Measurements from ENCODE around the gene ENPP6.
"Not testable (repeated sequence)": the region's sequence is repeated elsewhere in the genome, so short reads cannot be mapped to it uniquely, and the experiment has no call there.

The ENPP6 gene

DNA sequence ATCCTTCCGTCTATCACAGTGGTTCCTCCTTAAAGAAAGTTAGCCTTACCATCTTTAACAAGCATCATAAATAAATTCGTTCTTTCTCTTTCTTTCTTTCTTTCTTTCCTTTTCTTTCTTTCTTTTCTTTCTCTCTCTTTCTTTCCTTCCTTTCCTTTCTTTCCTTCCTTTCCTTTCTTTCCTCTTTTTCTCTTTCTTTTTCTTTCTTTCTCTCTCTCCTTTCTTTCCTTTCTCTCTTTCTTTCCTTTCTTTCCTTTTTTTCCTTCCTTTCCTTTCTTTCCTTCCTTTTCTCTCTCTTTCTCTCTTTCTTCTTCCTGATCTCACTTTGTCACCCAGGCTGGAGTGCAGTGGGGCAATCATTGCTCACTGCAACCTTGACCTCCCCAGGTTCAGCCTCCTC lies 60.4 kb downstream of the ENPP6 start:
- H3K4me3 ChIP-seq (ENCODE audit: low read length) = no peak overlapping the region
- no peak for DNase-seq (ENCODE audit: low read depth, low spot score)

DNA sequence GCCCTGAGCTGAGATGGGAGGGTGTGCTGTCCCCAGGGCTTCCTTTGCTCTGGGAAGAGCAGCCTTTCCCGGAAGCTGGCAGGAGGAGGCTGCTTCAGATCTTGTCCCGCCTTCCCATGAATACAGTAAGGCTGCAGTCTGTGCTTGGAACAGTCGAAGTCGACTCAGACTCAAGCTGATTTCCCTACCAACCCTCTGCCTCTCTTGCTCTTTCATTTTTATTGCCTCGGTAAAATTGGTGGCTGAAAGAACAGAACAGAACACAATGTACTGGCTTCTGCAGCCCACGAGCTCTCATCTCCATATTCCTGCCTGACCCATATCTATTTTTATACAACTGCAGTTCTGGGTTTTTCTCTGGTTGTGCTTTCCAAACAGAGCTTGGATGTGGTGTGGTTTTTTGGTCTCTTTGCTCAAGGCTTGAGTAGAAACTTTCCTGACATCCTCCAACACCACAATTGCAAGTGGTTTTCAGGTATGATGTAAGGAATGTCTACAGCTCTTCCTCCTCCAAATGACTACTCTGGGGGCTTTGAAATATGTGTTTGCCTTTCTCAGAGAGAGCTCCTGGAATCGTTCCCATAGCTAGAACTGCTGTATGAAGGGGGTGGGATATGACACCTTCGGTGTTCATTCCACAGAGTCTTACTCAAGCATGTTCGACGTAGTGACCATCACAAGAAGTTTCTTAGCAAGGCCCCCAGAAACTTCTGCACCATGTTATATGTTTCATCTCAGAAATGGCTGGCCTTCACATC lies 61.3 kb downstream of the ENPP6 start:
- no peak overlapping the region for H3K4me3 ChIP-seq (ENCODE audit: low read length)
- no peak for DNase-seq (ENCODE audit: low read depth, low spot score)

DNA sequence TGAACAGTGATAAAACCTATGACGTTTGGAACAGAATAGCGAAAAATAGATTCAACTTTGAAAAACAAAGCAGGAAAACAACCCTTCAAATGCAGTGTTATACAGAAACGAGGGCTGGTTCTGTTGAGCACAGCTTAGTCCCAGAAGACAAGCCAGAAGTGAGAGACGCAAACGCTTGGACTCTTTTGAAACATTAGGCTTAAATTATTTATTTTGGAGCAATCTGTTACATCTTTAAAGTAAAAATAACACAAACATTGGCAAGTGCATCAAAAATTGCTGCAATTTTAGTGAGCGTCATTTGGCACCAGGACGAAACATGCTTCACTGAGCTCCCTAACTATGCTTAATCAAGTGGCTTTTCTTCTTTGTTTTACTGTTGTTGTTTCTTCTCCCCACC lies 63.5 kb downstream of the ENPP6 start:
- H3K4me3 ChIP-seq (ENCODE audit: low read length) = no peak overlapping the region
- no peak for DNase-seq (ENCODE audit: low read depth, low spot score)

DNA sequence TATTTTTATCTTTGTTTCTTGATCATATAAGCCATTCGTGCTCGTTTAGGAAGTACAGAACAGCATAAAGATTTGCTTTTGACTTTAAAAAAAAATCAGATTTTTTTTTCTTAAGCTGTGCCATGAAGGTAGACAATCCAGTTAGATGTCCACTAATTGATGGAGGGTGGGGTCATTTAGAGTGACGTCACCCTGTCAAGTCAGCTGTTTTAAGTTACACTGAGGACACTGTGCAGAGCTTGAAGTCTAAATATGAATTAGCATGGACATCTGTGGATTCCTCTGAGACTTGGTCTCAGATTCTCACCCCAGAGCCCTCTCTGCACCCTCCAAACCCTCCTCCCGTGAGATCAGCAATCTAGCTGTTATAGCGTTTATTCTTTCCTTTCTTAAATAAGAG lies 63.9 kb downstream of the ENPP6 start:
- no peak for DNase-seq (ENCODE audit: low read depth, low spot score)
- H3K4me3 ChIP-seq (ENCODE audit: low read length) = no peak overlapping the region

DNA sequence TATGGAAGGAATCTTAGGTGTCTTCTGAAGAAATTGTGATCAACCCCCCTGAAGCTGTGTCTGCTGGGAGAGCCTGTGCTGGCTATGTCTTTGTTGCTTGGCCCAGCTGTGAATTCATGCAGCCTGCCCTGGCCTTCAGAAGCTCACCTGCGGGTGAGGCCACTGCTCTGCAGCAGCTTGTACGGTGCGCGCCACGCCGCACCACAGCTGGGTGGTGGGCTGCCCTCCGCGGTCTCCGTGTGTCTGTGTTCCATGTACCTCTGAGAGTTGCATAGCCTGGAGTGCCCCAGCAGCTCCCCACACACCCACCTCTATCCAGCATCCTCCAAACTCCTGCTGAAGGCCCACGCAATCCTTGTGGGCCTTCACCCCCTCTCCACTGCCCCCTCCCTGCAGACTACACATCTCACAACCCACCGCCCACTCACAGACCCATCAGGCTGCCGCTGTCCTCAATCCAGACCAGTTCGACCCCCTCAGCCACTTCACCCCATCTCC lies 65.6 kb downstream of the ENPP6 start:
- H3K4me3 ChIP-seq (ENCODE audit: low read length) = no peak overlapping the region
- no peak for DNase-seq (ENCODE audit: low read depth, low spot score)

DNA sequence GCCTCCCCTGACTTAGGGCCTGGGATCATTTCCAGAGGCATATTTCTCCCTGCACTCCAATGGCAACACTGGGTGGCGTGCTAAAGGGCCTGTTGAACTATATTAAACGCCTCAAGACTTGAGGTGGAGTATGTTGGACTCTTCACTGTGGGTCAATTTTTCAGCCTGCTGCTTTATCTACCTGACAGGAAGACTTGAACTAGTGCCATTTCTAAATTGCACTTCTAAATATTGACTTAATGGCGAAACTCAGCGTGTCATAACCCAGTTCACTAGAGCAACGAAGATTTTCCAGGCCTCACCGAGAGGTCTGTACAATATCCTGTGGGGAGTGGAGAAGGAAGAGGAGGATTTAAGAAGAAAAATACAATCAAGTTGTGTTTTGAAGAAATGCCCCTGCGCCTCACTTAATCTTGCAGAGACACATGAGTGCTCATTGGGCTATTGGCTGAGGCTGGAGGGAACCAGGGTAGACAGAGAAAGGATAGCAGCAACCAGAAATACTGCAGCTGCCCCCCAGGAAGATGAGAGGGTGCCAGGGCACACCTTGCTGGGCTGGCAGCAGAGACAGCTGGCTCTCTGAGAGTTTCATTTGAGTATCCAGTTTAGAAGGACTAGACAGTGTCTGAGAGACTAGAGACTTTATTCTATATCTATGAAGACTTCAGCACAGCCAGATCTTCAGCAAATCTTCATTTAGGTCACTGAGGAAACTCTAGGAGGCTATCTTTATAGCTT lies 67.4 kb downstream of the ENPP6 start:
- H3K4me3 ChIP-seq (ENCODE audit: low read length) = no peak overlapping the region
- DNase-seq (ENCODE audit: low read depth, low spot score) = no peak

DNA sequence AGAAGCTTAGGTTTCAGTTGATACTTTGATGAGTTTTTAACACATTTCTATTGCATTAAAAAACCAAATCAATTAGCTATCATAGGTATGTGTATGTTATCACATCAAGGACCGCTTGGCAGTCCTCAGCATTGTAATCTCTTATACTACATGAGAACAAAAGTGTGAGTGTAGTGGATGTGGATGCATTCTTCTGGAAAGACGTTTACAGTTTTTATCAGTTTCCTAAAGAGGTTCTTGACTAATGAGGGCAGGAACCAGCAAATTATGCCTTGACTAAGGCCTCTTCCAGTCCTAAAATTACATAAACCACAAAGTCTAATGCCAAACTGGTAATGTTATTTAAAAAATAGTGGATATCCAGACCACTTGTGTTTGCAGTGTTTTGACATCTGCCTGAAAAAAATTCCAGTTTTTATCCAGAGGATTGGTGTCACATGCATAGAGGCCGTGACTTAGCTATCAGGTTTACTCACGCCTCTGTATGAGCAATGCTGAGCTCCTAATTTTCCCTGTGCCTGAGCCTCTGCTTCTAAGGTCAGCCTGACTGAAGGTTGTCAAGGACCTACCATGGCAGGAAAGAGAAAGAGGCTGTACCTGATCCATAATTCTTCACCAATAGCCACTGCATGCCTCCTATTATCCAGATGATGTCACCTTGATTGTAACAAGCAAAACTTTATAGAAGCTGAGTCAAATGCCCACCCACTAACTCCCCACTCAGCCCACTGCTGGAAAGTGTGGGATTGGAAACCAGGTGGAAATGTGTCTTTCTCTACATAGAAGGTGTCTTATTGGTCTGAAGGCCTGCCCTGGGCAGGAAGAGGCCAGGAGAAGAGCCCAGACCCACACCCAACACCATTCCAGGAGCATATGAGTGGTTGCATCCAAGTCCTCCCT lies 68.7 kb downstream of the ENPP6 start:
- no peak overlapping the region for H3K4me3 ChIP-seq (ENCODE audit: low read length)
- DNase-seq (ENCODE audit: low read depth, low spot score) = no peak

DNA sequence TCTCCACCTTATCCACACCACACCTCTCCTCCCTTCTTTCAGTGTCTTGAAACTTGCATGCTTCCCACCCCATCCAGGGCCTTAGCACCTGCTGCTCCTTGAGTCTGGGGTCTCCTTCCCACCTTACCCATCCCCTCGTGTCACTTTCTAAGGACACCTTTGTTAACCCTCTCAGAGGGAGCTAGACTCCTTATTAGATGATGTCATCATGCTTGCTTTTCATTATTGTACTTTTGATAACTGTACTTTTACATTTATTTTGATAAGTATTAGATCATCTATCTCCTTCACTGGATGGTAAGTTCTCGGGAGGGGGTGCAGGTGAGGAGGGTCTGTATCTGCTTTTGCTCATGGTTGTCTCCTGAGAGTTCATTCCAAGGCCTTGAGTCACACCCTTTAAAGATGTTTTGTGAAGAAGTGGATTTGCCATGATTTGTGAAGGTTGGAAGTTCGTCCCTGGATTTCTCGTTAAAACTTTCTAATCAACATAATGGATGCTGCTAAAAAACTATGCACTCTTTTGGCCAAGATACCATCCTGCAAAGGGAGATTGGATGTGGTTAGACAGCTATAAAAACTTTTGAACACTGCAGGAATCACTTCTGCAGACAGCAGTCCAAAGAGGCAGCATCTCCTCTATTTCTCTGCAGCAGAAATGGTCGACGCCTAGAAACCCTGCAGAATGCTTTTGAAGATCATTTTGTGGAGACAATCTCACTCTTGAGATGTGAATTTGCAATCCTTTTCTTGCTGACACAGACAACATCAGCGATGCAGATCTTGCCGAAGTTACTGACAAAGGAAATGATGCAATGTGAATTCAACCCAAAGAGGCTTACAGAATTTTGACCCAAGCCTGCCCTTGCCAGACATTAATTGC lies 69.6 kb downstream of the ENPP6 start:
- DNase-seq (ENCODE audit: low read depth, low spot score) = no peak
- no peak overlapping the region for H3K4me3 ChIP-seq (ENCODE audit: low read length)

DNA sequence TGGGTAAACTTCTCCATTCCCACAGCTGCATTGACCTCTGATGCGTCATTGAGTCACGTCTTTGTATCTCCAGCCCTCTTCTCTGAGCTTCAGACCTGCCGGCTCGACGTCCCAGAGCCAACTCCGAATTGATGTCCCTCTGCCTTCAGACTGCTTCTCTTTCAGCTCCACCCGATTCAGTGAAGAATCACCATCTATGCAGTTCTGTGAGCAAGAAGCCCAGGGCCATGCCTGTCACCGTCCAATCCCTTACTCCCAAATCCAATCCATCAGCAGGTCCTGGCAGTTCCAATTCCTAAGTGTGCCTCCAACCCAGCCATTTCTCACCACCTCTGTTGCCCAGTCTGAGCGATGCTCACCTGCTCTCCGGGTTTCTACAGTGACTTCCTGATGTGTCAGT lies 70.7 kb downstream of the ENPP6 start:
- H3K4me3 ChIP-seq (ENCODE audit: low read length) = no peak overlapping the region
- no peak for DNase-seq (ENCODE audit: low read depth, low spot score)

DNA sequence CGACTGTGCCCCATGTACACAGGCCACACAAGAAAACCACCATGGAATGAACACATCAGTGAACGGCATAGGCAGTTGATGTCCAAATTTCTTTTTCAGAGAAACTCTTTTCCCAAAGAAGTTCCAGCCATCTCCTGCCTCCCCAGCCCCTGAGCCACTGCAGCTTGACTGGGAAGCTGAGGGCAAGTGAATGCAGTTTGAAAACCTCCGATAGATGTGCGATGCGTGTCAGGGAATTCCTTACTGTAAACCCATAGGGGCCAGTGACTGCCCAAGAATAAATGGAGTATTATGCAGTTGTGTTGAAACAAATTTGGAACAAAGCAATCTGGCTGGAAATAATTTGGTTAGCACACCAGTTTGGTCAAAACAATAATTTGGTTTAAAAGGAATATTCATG lies 72.1 kb downstream of the ENPP6 start:
- DNase-seq (ENCODE audit: low read depth, low spot score) = no peak
- no peak overlapping the region for H3K4me3 ChIP-seq (ENCODE audit: low read length)

DNA sequence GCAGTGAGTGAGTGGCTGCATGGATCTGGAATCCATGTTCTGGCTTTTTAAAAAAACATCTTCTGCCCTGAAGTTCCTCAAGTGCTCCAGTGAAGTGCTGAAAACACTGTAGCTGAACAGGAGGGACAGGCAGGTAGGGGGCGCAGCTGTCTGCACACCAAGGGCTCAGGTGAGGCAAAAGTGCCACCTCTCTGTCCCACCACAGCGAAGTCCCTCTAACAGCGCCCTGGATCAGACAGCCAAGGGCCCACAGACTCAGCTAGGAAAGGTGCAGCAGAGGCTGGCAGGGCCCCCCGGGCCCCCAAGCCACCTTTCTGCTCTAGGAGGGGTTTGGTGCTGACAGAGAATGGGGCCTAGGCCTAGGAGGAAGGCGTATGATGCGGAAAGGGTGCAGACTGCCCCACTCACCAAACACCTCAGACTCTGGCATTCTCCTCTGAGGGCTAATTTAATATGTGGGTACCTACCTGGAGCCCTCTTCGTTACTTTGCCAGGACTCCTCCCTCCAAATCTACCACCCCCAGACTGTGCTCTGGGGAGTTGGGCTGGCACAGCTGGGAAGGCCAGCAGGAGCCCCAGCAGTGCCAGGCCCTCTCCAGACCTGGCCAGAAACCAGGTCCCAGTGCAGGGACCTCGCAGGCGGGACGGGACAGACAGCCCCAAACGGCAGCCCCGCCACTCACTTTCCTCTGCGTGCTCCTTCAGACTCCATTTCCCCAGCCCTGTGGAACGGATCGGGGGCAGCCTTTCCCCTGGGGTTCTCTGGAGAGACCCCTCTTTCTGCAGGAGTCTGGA lies 73.7 kb downstream of the ENPP6 start:
- no peak for DNase-seq (ENCODE audit: low read depth, low spot score)

DNA sequence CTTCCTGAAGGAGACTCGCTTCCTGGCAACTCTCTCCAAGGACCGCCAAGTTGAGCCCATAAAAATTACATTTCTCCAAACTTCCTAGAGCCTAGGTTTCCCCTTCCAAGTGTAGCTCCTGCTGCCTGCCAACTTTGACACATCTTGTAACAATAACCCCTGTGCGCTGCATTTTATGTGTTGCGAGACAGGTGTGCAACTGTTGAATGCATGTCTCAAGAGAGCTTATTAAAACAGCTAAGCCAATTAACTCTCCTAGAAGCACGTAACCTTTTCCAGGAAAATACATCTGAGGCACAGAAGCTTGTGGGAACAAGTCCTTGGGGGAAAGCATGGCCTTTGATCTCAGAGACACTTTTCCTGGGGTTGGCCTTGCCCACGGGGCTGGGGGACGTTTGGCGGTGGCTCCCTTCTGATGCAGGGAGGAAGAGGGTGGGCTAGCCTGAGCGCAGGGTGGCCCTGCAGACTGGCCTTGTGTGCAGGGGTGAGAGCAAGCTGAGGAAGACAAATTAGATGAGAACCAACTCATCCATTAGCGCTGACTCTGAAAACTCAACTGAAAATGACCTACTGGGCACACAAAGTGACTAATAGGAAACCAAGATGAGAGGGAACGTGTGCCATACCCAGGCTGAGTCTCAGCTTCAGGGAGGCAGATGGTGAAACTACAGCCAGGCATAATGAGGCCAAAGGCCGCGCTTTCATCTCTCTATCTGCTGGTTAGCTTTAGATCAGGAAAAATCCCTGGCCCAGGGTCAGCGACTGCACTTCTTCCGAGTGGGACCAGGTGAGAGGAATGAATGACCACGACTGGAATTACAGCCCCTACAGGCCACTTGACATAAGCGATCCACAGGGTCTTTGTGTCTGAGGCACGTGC lies 75.3 kb downstream of the ENPP6 start:
- DNase-seq (ENCODE audit: low read depth, low spot score) = no peak
- H3K4me3 ChIP-seq (ENCODE audit: low read length) = no peak overlapping the region

More for the DNA sequence above, 73.7 kb downstream of the ENPP6 start:
- H3K4me3 ChIP-seq (ENCODE audit: low read length) = no peak overlapping the region

DNA sequence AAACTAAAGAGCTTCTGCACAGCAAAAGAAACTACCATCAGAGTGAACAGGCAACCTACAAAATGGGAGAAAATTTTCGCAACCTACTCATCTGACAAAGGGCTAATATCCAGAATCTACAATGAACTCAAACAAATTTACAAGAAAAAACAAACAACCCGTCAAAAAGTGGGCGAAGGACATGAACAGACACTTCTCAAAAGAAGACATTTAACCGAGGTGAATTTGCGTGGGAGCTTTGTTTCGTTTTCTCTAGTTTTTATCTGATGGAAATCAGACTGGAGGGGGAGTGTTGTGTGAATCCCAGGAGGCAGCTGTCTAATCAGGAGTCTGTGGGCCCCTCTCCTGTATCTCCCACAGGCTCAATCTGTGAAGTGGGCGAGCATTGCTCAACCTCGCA lies 76.8 kb downstream of the ENPP6 start:
- not testable (repeated sequence) for DNase-seq (ENCODE audit: low read depth, low spot score); H3K4me3 ChIP-seq (ENCODE audit: low read length)

DNA sequence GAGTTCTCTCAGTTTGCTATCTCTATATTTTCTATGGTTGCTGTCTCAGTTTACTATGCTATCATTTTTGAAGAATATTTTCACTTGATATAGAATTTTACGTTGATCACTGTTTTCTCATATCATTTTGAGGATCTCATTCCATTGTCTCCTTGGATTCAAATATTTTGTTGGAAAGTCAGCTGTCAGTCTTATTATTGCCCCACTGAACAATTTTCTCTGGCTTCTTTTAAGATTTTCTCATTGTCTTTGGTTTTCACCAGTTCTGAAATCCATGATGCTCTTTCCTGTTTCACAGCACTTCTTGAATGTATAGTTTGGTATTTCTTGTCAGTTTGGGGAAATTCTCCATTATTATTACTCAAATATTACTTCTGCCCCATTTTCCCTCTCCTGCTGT lies 81.1 kb downstream of the ENPP6 start:
- no peak overlapping the region for H3K4me3 ChIP-seq (ENCODE audit: low read length)
- DNase-seq (ENCODE audit: low read depth, low spot score) = no peak

DNA sequence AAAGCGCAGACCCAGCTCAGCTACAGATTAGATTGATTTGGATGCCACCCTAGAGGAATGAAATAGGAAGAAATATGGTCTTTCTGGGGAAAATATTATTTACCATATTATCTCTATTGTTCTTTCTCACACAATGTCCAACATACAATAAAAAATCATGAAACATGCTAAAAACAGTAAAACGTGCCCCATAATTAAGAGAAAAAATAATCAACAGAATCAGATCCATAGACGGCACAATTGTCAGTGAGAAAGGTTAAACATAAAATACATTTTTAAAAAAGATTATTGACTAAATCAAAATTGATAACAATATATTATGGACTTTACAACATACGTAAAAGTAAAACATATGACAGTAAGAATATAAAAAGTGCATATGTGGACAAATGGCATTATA lies 90.9 kb downstream of the ENPP6 start:
- DNase-seq (ENCODE audit: low read depth, low spot score) = no peak
- no peak overlapping the region for H3K4me3 ChIP-seq (ENCODE audit: low read length)

DNA sequence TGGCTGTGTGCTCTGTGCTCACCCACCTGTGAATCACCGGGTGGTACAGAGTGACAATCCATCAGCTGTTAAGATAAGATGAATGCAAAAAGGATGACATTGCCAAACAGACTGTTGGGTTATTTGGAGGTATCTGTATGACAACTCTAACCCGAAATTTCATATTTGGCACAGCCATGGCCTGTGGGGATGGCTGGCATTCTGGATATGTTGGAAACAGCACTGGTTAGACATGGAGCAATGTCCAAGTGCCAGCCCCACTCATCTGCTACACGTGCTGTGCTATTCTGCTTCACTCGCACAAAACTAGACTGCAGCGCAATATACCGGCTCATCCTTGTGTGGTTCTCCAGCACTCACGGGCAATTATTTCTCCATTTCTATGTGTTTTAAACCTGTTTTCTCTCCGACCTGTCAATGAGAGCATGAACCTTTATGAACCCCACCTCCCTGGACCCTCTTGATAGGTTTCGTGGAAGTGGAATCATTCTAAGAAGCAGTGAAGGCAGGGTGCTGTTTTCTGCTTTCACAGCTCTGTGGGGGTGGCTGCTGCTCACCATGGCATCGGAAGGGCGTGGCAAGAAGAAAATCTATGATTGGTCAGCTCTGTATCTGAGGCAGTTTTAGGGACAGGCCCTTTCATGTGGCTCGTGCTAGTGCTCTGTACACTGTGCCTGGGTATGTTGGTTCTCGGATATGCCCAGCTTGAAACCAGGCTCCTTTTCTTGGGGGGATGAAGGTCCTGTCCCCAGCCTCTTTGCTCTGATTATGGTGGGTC lies 94.9 kb downstream of the ENPP6 start:
- no peak overlapping the region for H3K4me3 ChIP-seq (ENCODE audit: low read length)
- no peak for DNase-seq (ENCODE audit: low read depth, low spot score)

Measured in Jurkat, Clone E6-1 (cell line).